ENCODE data around the gene RALGAPA1. TPM values are rescaled to one million over a fixed set of nuclear protein-coding genes. Genes with fewer than 3 reads are reported as not detected.

The RALGAPA1 gene
- total and polyA plus RNA-seq, 2 of the 13 experiments (the other 11 are each of a cell fraction or from before 2014, with no cell fraction given) = 65.0 to 89.2 TPM

- TF ChIP-seq ISL2 (CRISPR knock-in tag; IDR thresholded peaks at IDR 0.05) (no peak), ZNF816 (CRISPR knock-in tag; IDR thresholded peaks at IDR 0.05; ENCODE audit: borderline replicate concordance) (0 out of 2 replicates have a peak, but pooled peaks have one; percentile 9), ZNF256 (CRISPR knock-in tag; conservative IDR thresholded peaks at IDR 0.05) (no peak), ZNF33A (CRISPR knock-in tag; IDR thresholded peaks at IDR 0.05; ENCODE audit: borderline replicate concordance) (peak; percentile 55; the same call in 1 of the 2 replicates), MEIS1 (CRISPR knock-in tag; IDR thresholded peaks at IDR 0.05; ENCODE audit: borderline replicate concordance) (no peak), KDM1A (CRISPR knock-in tag; IDR thresholded peaks at IDR 0.05) (no peak), JDP2 (CRISPR knock-in tag; IDR thresholded peaks at IDR 0.05; ENCODE audit: borderline replicate concordance) (no peak), ONECUT2 (CRISPR knock-in tag; IDR thresholded peaks at IDR 0.05) (no peak), MBNL3 (CRISPR knock-in tag; conservative IDR thresholded peaks at IDR 0.05) (0 out of 2 replicates have a peak, but pooled peaks have one; percentile 93)
- TF ChIP-seq, protein P1, sequence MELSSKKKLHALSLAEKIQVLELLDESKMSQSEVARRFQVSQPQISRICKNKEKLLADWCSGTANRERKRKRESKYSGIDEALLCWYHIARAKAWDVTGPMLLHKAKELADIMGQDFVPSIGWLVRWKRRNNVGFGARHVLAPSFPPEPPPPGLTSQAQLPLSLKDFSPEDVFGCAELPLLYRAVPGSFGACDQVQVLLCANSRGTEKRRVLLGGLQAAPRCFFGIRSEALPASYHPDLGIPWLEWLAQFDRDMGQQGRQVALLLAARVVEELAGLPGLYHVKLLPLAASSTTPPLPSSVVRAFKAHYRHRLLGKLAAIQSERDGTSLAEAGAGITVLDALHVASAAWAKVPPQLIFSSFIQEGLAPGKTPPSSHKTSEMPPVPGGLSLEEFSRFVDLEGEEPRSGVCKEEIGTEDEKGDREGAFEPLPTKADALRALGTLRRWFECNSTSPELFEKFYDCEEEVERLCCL (CRISPR knock-in tag; IDR thresholded peaks at IDR 0.05; ENCODE audit: borderline replicate concordance) = 0 out of 2 replicates have a peak, but pooled peaks have one; percentile 63
- TF ChIP-seq, protein P2, sequence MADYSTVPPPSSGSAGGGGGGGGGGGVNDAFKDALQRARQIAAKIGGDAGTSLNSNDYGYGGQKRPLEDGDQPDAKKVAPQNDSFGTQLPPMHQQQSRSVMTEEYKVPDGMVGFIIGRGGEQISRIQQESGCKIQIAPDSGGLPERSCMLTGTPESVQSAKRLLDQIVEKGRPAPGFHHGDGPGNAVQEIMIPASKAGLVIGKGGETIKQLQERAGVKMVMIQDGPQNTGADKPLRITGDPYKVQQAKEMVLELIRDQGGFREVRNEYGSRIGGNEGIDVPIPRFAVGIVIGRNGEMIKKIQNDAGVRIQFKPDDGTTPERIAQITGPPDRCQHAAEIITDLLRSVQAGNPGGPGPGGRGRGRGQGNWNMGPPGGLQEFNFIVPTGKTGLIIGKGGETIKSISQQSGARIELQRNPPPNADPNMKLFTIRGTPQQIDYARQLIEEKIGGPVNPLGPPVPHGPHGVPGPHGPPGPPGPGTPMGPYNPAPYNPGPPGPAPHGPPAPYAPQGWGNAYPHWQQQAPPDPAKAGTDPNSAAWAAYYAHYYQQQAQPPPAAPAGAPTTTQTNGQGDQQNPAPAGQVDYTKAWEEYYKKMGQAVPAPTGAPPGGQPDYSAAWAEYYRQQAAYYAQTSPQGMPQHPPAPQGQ (CRISPR knock-in tag; IDR thresholded peaks at IDR 0.05; ENCODE audit: borderline replicate concordance) = peak; percentile 2; the same call in 1 of the 2 replicates
- TF ChIP-seq, protein P3, sequence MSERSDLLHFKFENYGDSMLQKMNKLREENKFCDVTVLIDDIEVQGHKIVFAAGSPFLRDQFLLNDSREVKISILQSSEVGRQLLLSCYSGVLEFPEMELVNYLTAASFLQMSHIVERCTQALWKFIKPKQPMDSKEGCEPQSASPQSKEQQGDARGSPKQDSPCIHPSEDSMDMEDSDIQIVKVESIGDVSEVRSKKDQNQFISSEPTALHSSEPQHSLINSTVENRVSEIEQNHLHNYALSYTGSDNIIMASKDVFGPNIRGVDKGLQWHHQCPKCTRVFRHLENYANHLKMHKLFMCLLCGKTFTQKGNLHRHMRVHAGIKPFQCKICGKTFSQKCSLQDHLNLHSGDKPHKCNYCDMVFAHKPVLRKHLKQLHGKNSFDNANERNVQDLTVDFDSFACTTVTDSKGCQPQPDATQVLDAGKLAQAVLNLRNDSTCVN (CRISPR knock-in tag; IDR thresholded peaks at IDR 0.05; ENCODE audit: borderline replicate concordance) = no peak
These were observed 502 bp upstream of the RALGAPA1 start (continued) for GRCh38 chr14:35809597-35809996.
